ENCODE results near the gene LILRB1. TPM values are rescaled to one million over a fixed set of nuclear protein-coding genes. Genes with fewer than 3 reads are reported as not detected.
"Not testable (repeated sequence)": the region's sequence is repeated elsewhere in the genome, so short reads cannot be mapped to it uniquely, and the experiment has no call there.

The LILRB1 gene
- total and polyA plus RNA-seq, 5 donors from 2014 or later: 0.10 to 0.14 TPM; not detected in 3

DNA sequence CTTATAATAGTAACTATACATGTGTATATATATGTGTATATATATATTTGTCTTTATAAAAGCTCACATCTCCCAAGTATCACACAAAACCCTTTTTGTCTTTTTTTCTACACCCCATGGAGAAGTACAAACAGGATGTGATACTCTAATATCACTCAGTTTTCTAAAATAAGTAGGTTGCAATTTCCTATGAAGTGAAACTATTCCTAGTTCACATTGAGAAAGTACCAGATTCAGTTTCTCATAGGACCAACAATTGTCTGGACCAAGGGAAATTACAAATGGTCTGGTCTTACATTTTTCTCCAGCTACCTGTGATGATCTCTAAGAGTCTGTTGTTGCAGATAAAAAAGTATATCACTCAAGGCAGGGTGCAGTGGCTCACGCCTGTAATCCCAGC lies 17.9 kb upstream of the LILRB1 start:
- H3K36me3 Mint-ChIP-seq: no peaks in the 10 kb centered on the region
- no peak overlapping the region for H3K4me3 Mint-ChIP-seq
- Histone ChIP-seq H3K27me3 (ENCODE audit: control insufficient read depth, insufficient read depth, low read length) (peaks cover 2% of the 10 kb centered on the region), H3K9me3 (ENCODE audit: control insufficient read depth in 2 of 2, low read length in 2 of 2) (no peaks in the 10 kb centered on the region), H3K27ac (ENCODE audit: insufficient read depth, low read length, poor library complexity, severe bottlenecking) (no peak overlapping the region), H3K4me3 (ENCODE audit: low read depth, low read length) (no peak overlapping the region), H3K36me3 (ENCODE audit: control insufficient read depth, insufficient read depth, low read length) (no peaks in the 10 kb centered on the region), H3K4me1 (ENCODE audit: control insufficient read depth, insufficient read depth, low read length, poor library complexity, severe bottlenecking) (no peaks in the 10 kb centered on the region)
- DNase-seq: no peak
- H3K4me1 Mint-ChIP-seq: no peaks in the 10 kb centered on the region
- peaks cover 0 to 6% (median 0%) of the 10 kb centered on the region in 7 donors for H3K9me3 Mint-ChIP-seq
- no peak overlapping the region for H3K27ac Mint-ChIP-seq
- ATAC-seq (ENCODE audit: low read depth in 2 of 2): no peak
- H3K27me3 Mint-ChIP-seq: peaks cover 11% of the 10 kb centered on the region

DNA sequence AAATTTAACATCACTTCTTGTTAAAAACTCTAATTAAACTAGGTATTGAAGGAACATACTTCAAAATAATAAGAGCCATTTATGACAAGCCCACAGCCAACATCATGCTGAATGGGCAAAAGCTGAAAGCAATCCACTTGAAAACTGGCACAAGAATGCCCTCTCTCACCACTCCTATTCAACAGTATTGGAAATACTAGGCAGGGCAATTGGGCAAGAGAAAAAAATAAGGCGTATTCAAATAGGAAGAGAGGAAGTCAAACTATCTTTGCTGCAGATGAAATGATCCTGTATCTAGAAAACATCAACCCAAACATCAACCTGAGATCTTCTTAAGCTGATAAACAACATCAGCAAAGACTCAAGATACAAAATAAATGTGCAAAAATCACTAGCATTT lies 15.6 kb upstream of the LILRB1 start:
- H3K36me3 Mint-ChIP-seq: no peaks in the 10 kb centered on the region
- peaks cover 0 to 4% (median 0%) of the 10 kb centered on the region in 7 donors for H3K9me3 Mint-ChIP-seq
- H3K27ac Mint-ChIP-seq: no peak overlapping the region
- no peak for DNase-seq
- Histone ChIP-seq H3K27me3 (ENCODE audit: control insufficient read depth, insufficient read depth, low read length) (peaks cover 2% of the 10 kb centered on the region), H3K9me3 (ENCODE audit: control insufficient read depth in 2 of 2, low read length in 2 of 2) (no peaks in the 10 kb centered on the region), H3K4me3 (ENCODE audit: low read depth, low read length) (no peak overlapping the region), H3K27ac (ENCODE audit: insufficient read depth, low read length, poor library complexity, severe bottlenecking) (no peak overlapping the region), H3K36me3 (ENCODE audit: control insufficient read depth, insufficient read depth, low read length) (no peaks in the 10 kb centered on the region), H3K4me1 (ENCODE audit: control insufficient read depth, insufficient read depth, low read length, poor library complexity, severe bottlenecking) (no peaks in the 10 kb centered on the region)
- peaks cover 13% of the 10 kb centered on the region for H3K27me3 Mint-ChIP-seq
- no peaks in the 10 kb centered on the region for H3K4me1 Mint-ChIP-seq
- no peak overlapping the region for H3K4me3 Mint-ChIP-seq
- no peak for ATAC-seq (ENCODE audit: low read depth in 2 of 2)

DNA sequence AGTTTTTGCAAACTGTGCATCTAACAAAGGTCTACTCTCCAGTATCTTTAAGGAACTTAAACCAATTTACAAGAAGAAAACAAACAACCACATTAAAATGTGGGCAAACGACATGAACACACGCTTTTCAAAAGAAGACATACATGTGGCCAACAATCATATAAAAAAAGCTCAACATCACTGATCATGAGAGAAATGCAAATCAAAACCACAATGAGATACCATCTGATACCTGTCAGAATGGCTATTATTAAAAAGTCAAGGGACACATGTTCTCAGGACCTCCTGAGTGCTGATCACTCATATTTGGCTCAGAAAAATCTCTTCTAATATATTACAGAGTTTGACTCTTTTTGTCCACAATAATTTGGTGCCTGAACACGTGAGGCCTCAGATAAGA lies 14.2 kb upstream of the LILRB1 start:
- no peak overlapping the region for H3K27ac Mint-ChIP-seq
- no peak for ATAC-seq (ENCODE audit: low read depth in 2 of 2)
- no peaks in the 10 kb centered on the region for H3K4me1 Mint-ChIP-seq

DNA sequence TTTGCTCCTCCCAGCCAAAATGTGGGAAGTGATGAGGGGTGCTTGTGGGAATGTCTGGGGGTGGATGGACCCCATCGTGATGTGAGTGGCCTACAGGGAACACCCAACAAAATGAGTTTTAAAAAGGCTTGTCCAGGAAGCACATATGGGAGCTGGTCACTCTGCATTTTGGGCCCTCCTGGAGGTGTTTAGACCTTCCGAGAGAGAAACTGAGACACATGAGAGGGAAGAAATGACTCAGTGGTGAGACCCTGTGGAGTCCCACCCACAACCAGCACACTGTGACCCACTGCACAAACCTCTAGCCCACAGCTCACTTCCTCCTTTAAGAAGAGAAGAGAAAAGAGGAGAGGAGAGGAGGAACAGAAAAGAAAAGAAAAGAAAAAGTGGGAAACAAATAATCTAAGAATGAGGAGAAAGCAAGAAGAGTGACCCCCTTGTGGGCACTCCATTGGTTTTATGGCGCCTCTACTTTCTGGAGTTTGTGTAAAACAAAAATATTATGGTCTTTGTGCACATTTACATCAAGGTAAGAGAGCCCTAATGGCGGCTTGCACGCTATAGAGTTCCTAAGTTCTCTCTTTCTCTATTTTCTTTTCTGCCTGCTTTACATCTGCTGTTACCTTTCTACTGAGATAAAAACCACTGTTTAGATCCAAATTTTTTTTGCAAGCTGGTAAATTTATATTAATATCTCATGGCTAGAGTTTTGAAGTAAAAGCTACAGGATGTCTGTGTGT lies 13.3 kb upstream of the LILRB1 start:
- peaks cover 0 to 5% (median 0%) of the 10 kb centered on the region in 7 donors for H3K9me3 Mint-ChIP-seq
- no peak for DNase-seq

More for the DNA sequence above, 14.2 kb upstream of the LILRB1 start:
- Mint-ChIP-seq H3K27me3 (peaks cover 13% of the 10 kb centered on the region), H3K4me3 (no peak overlapping the region), H3K36me3 (no peaks in the 10 kb centered on the region), H3K9me3 (peaks cover 0 to 4% (median 0%) of the 10 kb centered on the region in 7 donors)
- Histone ChIP-seq H3K27me3 (ENCODE audit: control insufficient read depth, insufficient read depth, low read length) (peaks cover 2% of the 10 kb centered on the region), H3K9me3 (ENCODE audit: control insufficient read depth in 2 of 2, low read length in 2 of 2) (no peaks in the 10 kb centered on the region), H3K4me1 (ENCODE audit: control insufficient read depth, insufficient read depth, low read length, poor library complexity, severe bottlenecking) (no peaks in the 10 kb centered on the region), H3K27ac (ENCODE audit: insufficient read depth, low read length, poor library complexity, severe bottlenecking) (no peak overlapping the region), H3K4me3 (ENCODE audit: low read depth, low read length) (no peak overlapping the region), H3K36me3 (ENCODE audit: control insufficient read depth, insufficient read depth, low read length) (no peaks in the 10 kb centered on the region)
- DNase-seq: no peak

DNA sequence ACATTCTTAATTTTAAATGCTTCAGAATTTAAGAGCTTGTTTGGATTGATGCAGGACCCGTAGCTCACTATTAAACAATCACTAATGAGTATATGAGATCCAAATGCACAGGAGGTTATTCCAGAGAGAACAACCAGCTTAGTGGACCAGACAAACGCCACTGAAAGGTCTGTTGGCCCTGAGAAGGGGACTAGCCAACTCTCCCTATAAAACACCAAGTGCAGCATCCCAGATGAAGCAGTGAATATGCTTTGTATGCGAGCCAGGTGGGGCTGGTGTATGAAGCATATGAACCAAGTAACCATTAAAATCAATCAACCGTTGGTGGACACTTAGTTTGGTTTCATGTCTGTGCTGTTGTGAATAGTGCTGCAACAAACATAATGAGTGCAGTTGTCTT lies 9.8 kb upstream of the LILRB1 start:
- H3K4me3 Mint-ChIP-seq: no peak overlapping the region
- Histone ChIP-seq H3K36me3 (ENCODE audit: control insufficient read depth, insufficient read depth, low read length) (no peaks in the 10 kb centered on the region), H3K27me3 (ENCODE audit: control insufficient read depth, insufficient read depth, low read length) (peaks cover 2% of the 10 kb centered on the region), H3K9me3 (ENCODE audit: control insufficient read depth in 2 of 2, low read length in 2 of 2) (no peaks in the 10 kb centered on the region), H3K27ac (ENCODE audit: insufficient read depth, low read length, poor library complexity, severe bottlenecking) (no peak overlapping the region), H3K4me3 (ENCODE audit: low read depth, low read length) (no peak overlapping the region), H3K4me1 (ENCODE audit: control insufficient read depth, insufficient read depth, low read length, poor library complexity, severe bottlenecking) (no peaks in the 10 kb centered on the region)
- H3K27ac Mint-ChIP-seq: no peak overlapping the region
- no peaks in the 10 kb centered on the region for H3K36me3 Mint-ChIP-seq
- ATAC-seq (ENCODE audit: low read depth in 2 of 2) (no peak), DNase-seq (no peak)
- peaks cover 27% of the 10 kb centered on the region for H3K27me3 Mint-ChIP-seq
- no peaks in the 10 kb centered on the region for H3K4me1 Mint-ChIP-seq
- H3K9me3 Mint-ChIP-seq: peaks cover 0 to 5% (median 0%) of the 10 kb centered on the region in 7 donors

More for the DNA sequence above, 13.3 kb upstream of the LILRB1 start:
- H3K4me1 Mint-ChIP-seq: no peaks in the 10 kb centered on the region
- Histone ChIP-seq H3K4me1 (ENCODE audit: control insufficient read depth, insufficient read depth, low read length, poor library complexity, severe bottlenecking) (no peaks in the 10 kb centered on the region), H3K36me3 (ENCODE audit: control insufficient read depth, insufficient read depth, low read length) (no peaks in the 10 kb centered on the region), H3K9me3 (ENCODE audit: control insufficient read depth in 2 of 2, low read length in 2 of 2) (no peaks in the 10 kb centered on the region), H3K27me3 (ENCODE audit: control insufficient read depth, insufficient read depth, low read length) (peaks cover 2% of the 10 kb centered on the region), H3K4me3 (ENCODE audit: low read depth, low read length) (no peak overlapping the region), H3K27ac (ENCODE audit: insufficient read depth, low read length, poor library complexity, severe bottlenecking) (no peak overlapping the region)
- ATAC-seq (ENCODE audit: low read depth in 2 of 2): no peak
- no peaks in the 10 kb centered on the region for H3K36me3 Mint-ChIP-seq
- H3K27ac Mint-ChIP-seq: peak overlapping the region in 1 of 3 donors; percentile 32
- peak overlapping the region in 1 of 4 donors; percentile 70 for H3K4me3 Mint-ChIP-seq
- H3K27me3 Mint-ChIP-seq: peaks cover 21% of the 10 kb centered on the region

DNA sequence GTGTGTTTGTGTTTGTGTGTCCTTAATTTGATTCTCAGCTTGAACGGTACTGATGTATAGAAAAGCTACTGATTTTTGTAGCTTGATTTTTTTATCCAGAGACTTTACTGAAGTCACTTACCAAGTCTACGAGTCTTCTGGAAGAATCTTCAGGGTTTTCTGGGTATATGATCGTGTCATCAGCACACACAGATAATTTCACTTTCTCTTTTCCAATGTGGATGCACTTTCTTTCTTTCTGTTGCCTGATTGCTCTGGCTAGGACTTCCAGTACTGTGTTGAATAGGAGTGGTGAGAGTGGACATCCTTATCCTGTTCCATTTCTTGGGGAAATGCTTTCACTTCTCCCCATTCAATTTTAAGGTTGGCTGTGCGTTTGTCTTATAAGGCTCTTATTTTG lies 7.9 kb upstream of the LILRB1 start:
- no peaks in the 10 kb centered on the region for H3K9me3 ChIP-seq (ENCODE audit: control insufficient read depth in 2 of 2, low read length in 2 of 2)
- H3K27ac ChIP-seq (ENCODE audit: insufficient read depth, low read length, poor library complexity, severe bottlenecking): no peak overlapping the region
- no peaks in the 10 kb centered on the region for H3K4me1 ChIP-seq (ENCODE audit: control insufficient read depth, insufficient read depth, low read length, poor library complexity, severe bottlenecking)
- H3K36me3 ChIP-seq (ENCODE audit: control insufficient read depth, insufficient read depth, low read length): no peaks in the 10 kb centered on the region
- no peaks in the 10 kb centered on the region for H3K27me3 ChIP-seq (ENCODE audit: control insufficient read depth, insufficient read depth, low read length)
- H3K9me3 Mint-ChIP-seq: peaks cover 0 to 3% (median 0%) of the 10 kb centered on the region in 7 donors
- H3K4me3 Mint-ChIP-seq: no peak overlapping the region
- H3K36me3 Mint-ChIP-seq: no peaks in the 10 kb centered on the region
- no peak for ATAC-seq (ENCODE audit: low read depth in 2 of 2)
- H3K4me1 Mint-ChIP-seq: no peaks in the 10 kb centered on the region
- peak overlapping the region in 1 of 3 donors; percentile 5 for H3K27ac Mint-ChIP-seq
- H3K4me3 ChIP-seq (ENCODE audit: low read depth, low read length): no peak overlapping the region
- H3K27me3 Mint-ChIP-seq: peaks cover 24% of the 10 kb centered on the region
- no peak for DNase-seq

DNA sequence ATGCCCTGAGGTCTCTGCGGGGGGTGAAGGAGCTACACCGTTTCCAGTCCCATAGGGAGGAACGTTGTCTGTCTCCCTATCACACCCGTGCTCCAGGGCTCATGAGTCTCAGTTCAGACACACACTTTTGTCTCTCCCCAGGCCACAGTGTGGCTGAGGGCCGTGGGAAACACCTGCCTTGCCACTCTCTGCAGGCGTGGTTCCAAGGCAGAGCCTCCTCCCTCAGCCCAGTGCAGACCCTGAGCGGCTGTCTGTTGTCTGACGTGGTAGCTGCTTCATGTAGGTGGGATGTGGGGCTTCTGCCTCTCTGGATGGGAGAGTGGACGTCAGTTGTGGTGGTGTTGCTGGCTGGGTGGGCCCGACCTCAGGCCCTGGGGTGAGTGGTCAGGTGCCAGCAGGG lies 6.0 kb upstream of the LILRB1 start:
- H3K9me3 Mint-ChIP-seq; H3K27me3 ChIP-seq (ENCODE audit: control insufficient read depth, insufficient read depth, low read length); H3K4me3 Mint-ChIP-seq; H3K27ac Mint-ChIP-seq; H3K27ac ChIP-seq (ENCODE audit: insufficient read depth, low read length, poor library complexity, severe bottlenecking); ATAC-seq (ENCODE audit: low read depth in 2 of 2); H3K36me3 Mint-ChIP-seq; H3K4me1 Mint-ChIP-seq; H3K36me3 ChIP-seq (ENCODE audit: control insufficient read depth, insufficient read depth, low read length); H3K9me3 ChIP-seq (ENCODE audit: control insufficient read depth in 2 of 2, low read length in 2 of 2); H3K4me1 ChIP-seq (ENCODE audit: control insufficient read depth, insufficient read depth, low read length, poor library complexity, severe bottlenecking); H3K4me3 ChIP-seq (ENCODE audit: low read depth, low read length); DNase-seq: not testable (repeated sequence)
- peaks cover 27% of the 10 kb centered on the region for H3K27me3 Mint-ChIP-seq
